Measurements from ENCODE around the gene RAPGEF2. TPM values are rescaled to one million over a fixed set of nuclear protein-coding genes. Genes with fewer than 3 reads are reported as not detected.

Gene RAPGEF2
- total RNA-seq, 1 experiment from 2014 or later, result 23.8 TPM

- H3K4me3 Mint-ChIP-seq (ENCODE audit: low read depth, unreplicated experiment), result no peak overlapping the region
- peaks cover 14% of the 10 kb centered on the region for H3K4me1 Mint-ChIP-seq (ENCODE audit: low read depth, unreplicated experiment)
- H3K27me3 Mint-ChIP-seq (ENCODE audit: unreplicated experiment), result no peaks in the 10 kb centered on the region
- no peak overlapping the region for H3K27ac Mint-ChIP-seq (ENCODE audit: unreplicated experiment)
- DNase-seq, result no peak
- no peaks in the 10 kb centered on the region for H3K36me3 Mint-ChIP-seq (ENCODE audit: insufficient read depth, unreplicated experiment)
- CTCF ChIA-PET, result no interaction called here
- no peak for TF ChIP-seq CTCF (IDR thresholded peaks at IDR 0.05; ENCODE audit: unreplicated experiment)
- intact Hi-C loops (cut with micrococcal nuclease; ENCODE audit: unreplicated experiment), result no loop called here
- H3K9me3 Mint-ChIP-seq (ENCODE audit: low read depth, unreplicated experiment), result no peaks in the 10 kb centered on the region
- BruUV-seq (replicated peaks), result no TSS peak
These were observed 186.8 kb downstream of the RAPGEF2 start for GRCh38 chr4:159289682-159290081.

- H3K36me3 Mint-ChIP-seq (ENCODE audit: insufficient read depth, unreplicated experiment), result no peaks in the 10 kb centered on the region
- no peak for DNase-seq
- H3K27me3 Mint-ChIP-seq (ENCODE audit: unreplicated experiment), result no peaks in the 10 kb centered on the region
- H3K4me3 Mint-ChIP-seq (ENCODE audit: low read depth, unreplicated experiment), result no peak overlapping the region
- H3K27ac Mint-ChIP-seq (ENCODE audit: unreplicated experiment), result no peak overlapping the region
- no peak for TF ChIP-seq CTCF (IDR thresholded peaks at IDR 0.05; ENCODE audit: unreplicated experiment)
- H3K9me3 Mint-ChIP-seq (ENCODE audit: low read depth, unreplicated experiment), result no peaks in the 10 kb centered on the region
- peaks cover 21% of the 10 kb centered on the region for H3K4me1 Mint-ChIP-seq (ENCODE audit: low read depth, unreplicated experiment)
- BruUV-seq (replicated peaks), result no TSS peak
- intact Hi-C loops (cut with micrococcal nuclease; ENCODE audit: unreplicated experiment), result no loop called here
- CTCF ChIA-PET, result no interaction called here
These were observed 187.6 kb downstream of the RAPGEF2 start for GRCh38 chr4:159290321-159291030.

GRCh38 chr4:159291176-159291575 lies 188.3 kb downstream of the RAPGEF2 start:
- DNase-seq, result no peak
- Mint-ChIP-seq H3K36me3 (ENCODE audit: insufficient read depth, unreplicated experiment) (no peaks in the 10 kb centered on the region), H3K27ac (ENCODE audit: unreplicated experiment) (no peak overlapping the region), H3K4me1 (ENCODE audit: low read depth, unreplicated experiment) (peaks cover 26% of the 10 kb centered on the region), H3K9me3 (ENCODE audit: low read depth, unreplicated experiment) (no peaks in the 10 kb centered on the region), H3K4me3 (ENCODE audit: low read depth, unreplicated experiment) (no peak overlapping the region), H3K27me3 (ENCODE audit: unreplicated experiment) (no peaks in the 10 kb centered on the region)
- no TSS peak for BruUV-seq (replicated peaks)
- intact Hi-C loops (cut with micrococcal nuclease; ENCODE audit: unreplicated experiment), result no loop called here
- TF ChIP-seq CTCF (IDR thresholded peaks at IDR 0.05; ENCODE audit: unreplicated experiment), result no peak
- CTCF ChIA-PET, result no interaction called here

- peaks cover 36% of the 10 kb centered on the region for H3K4me1 Mint-ChIP-seq (ENCODE audit: low read depth, unreplicated experiment)
- intact Hi-C loops (cut with micrococcal nuclease; ENCODE audit: unreplicated experiment), result no loop called here
These were observed 189.4 kb downstream of the RAPGEF2 start for GRCh38 chr4:159292137-159292896.

More at GRCh38 chr4:159292137-159292896, 189.4 kb downstream of the RAPGEF2 start:
- CTCF ChIA-PET, result no interaction called here
- TF ChIP-seq CTCF (IDR thresholded peaks at IDR 0.05; ENCODE audit: unreplicated experiment), result no peak
- no peaks in the 10 kb centered on the region for H3K27me3 Mint-ChIP-seq (ENCODE audit: unreplicated experiment)
- no peak for DNase-seq
- no peaks in the 10 kb centered on the region for H3K9me3 Mint-ChIP-seq (ENCODE audit: low read depth, unreplicated experiment)
- H3K4me3 Mint-ChIP-seq (ENCODE audit: low read depth, unreplicated experiment), result no peak overlapping the region
- no peak overlapping the region for H3K27ac Mint-ChIP-seq (ENCODE audit: unreplicated experiment)
- no TSS peak for BruUV-seq (replicated peaks)
- H3K36me3 Mint-ChIP-seq (ENCODE audit: insufficient read depth, unreplicated experiment), result no peaks in the 10 kb centered on the region
